Skeletal muscle satellite cell (primary cell): ENCODE results near the gene CCL1.

Experiments
- H3K27me3 ChIP-seq: 2 replicates; pipeline ENCODE4 v1.7.0; 2013; ENCODE audit warnings: low read length; ENCODE audit not compliant: control insufficient read depth, insufficient read depth
- H3K36me3 ChIP-seq: 2 replicates; pipeline ENCODE4 v1.7.0; 2013; ENCODE audit warnings: mild to moderate bottlenecking, control low read depth, low read length; ENCODE audit not compliant: insufficient read depth
- H3K4me1 ChIP-seq: 2 replicates; pipeline ENCODE4 v1.7.0; 2013; ENCODE audit warnings: low read length; ENCODE audit not compliant: control insufficient read depth, insufficient read depth
- H3K4me2 ChIP-seq: 2 replicates; pipeline ENCODE4 v1.7.0; 2013; ENCODE audit warnings: mild to moderate bottlenecking, low read length
- H3K4me3 ChIP-seq: 2 replicates; pipeline ENCODE4 v1.7.0; 2013; ENCODE audit warnings: low read length
- H3K9ac ChIP-seq: 2 replicates; pipeline ENCODE4 v1.7.0; 2013; ENCODE audit warnings: mild to moderate bottlenecking, low read depth, low read length, moderate library complexity
- H3K9me3 ChIP-seq: replicated peaks from 2 replicates; pipeline ENCODE4 v1.7.0; 2013; ENCODE audit warnings: mild to moderate bottlenecking, control low read depth, low read length

Gene CCL1

GRCh38 chr17:34397265-34397664, 34.2 kb upstream of the CCL1 start:
- Histone ChIP-seq H3K4me1 (no peaks in the 10 kb centered on the region), H3K27me3 (no peaks in the 10 kb centered on the region), H3K4me3 (no peak overlapping the region), H3K36me3 (no peaks in the 10 kb centered on the region), H3K9ac (no peak overlapping the region), H3K4me2 (no peak overlapping the region), H3K9me3 (no peaks in the 10 kb centered on the region)

GRCh38 chr17:34393401-34393800, 30.4 kb upstream of the CCL1 start:
- no peak overlapping the region for H3K9ac ChIP-seq
- H3K4me2 ChIP-seq: no peak overlapping the region
- no peaks in the 10 kb centered on the region for H3K4me1 ChIP-seq
- no peaks in the 10 kb centered on the region for H3K27me3 ChIP-seq
- no peak overlapping the region for H3K4me3 ChIP-seq
- H3K9me3 ChIP-seq: no peaks in the 10 kb centered on the region
- H3K36me3 ChIP-seq: no peaks in the 10 kb centered on the region

- H3K27me3 ChIP-seq: no peaks in the 10 kb centered on the region
- H3K9me3 ChIP-seq: no peaks in the 10 kb centered on the region
- peaks cover 7% of the 10 kb centered on the region for H3K4me1 ChIP-seq
- H3K36me3 ChIP-seq: no peaks in the 10 kb centered on the region
- H3K9ac ChIP-seq: no peak overlapping the region
- no peak overlapping the region for H3K4me3 ChIP-seq
- H3K4me2 ChIP-seq: no peak overlapping the region
Observed at GRCh38 chr17:34391241-34391640, 28.2 kb upstream of the CCL1 start.

- H3K9ac ChIP-seq: no peak overlapping the region
- H3K27me3 ChIP-seq: no peaks in the 10 kb centered on the region
- no peaks in the 10 kb centered on the region for H3K36me3 ChIP-seq
- H3K4me3 ChIP-seq: no peak overlapping the region
- peaks cover 7% of the 10 kb centered on the region for H3K4me1 ChIP-seq
- H3K4me2 ChIP-seq: no peak overlapping the region
- H3K9me3 ChIP-seq: no peaks in the 10 kb centered on the region
Observed at GRCh38 chr17:34390649-34391048, 27.6 kb upstream of the CCL1 start.

- H3K9me3 ChIP-seq: no peaks in the 10 kb centered on the region
- H3K4me1 ChIP-seq: peaks cover 7% of the 10 kb centered on the region
- no peaks in the 10 kb centered on the region for H3K36me3 ChIP-seq
- no peak overlapping the region for H3K4me2 ChIP-seq
- no peaks in the 10 kb centered on the region for H3K27me3 ChIP-seq
- H3K4me3 ChIP-seq: no peak overlapping the region
- no peak overlapping the region for H3K9ac ChIP-seq
Observed at GRCh38 chr17:34389126-34389750, 26.2 kb upstream of the CCL1 start.

- no peaks in the 10 kb centered on the region for H3K27me3 ChIP-seq
- H3K9me3 ChIP-seq: no peaks in the 10 kb centered on the region
- H3K9ac ChIP-seq: no peak overlapping the region
- no peak overlapping the region for H3K4me3 ChIP-seq
- peaks cover 7% of the 10 kb centered on the region for H3K4me1 ChIP-seq
- H3K36me3 ChIP-seq: no peaks in the 10 kb centered on the region
- H3K4me2 ChIP-seq: no peak overlapping the region
Observed at GRCh38 chr17:34387566-34387965, 24.5 kb upstream of the CCL1 start.

- Histone ChIP-seq H3K27me3 (no peaks in the 10 kb centered on the region), H3K9ac (no peak overlapping the region), H3K36me3 (no peaks in the 10 kb centered on the region), H3K4me3 (no peak overlapping the region), H3K4me2 (no peak overlapping the region), H3K9me3 (no peaks in the 10 kb centered on the region), H3K4me1 (peaks cover 7% of the 10 kb centered on the region)
Observed at GRCh38 chr17:34386697-34387550, 23.9 kb upstream of the CCL1 start.

- Histone ChIP-seq H3K9ac (no peak overlapping the region), H3K4me2 (no peak overlapping the region), H3K36me3 (no peaks in the 10 kb centered on the region), H3K27me3 (no peaks in the 10 kb centered on the region), H3K4me1 (peaks cover 7% of the 10 kb centered on the region), H3K4me3 (no peak overlapping the region), H3K9me3 (no peaks in the 10 kb centered on the region)
Observed at GRCh38 chr17:34386343-34386696, 23.3 kb upstream of the CCL1 start.

GRCh38 chr17:34384822-34385605, 22.0 kb upstream of the CCL1 start:
- no peak overlapping the region for H3K4me3 ChIP-seq
- no peaks in the 10 kb centered on the region for H3K27me3 ChIP-seq
- peaks cover 7% of the 10 kb centered on the region for H3K4me1 ChIP-seq
- no peak overlapping the region for H3K4me2 ChIP-seq
- no peaks in the 10 kb centered on the region for H3K36me3 ChIP-seq
- no peak overlapping the region for H3K9ac ChIP-seq
- H3K9me3 ChIP-seq: no peaks in the 10 kb centered on the region

GRCh38 chr17:34384271-34384670, 21.2 kb upstream of the CCL1 start:
- Histone ChIP-seq H3K36me3 (no peaks in the 10 kb centered on the region), H3K4me1 (peaks cover 7% of the 10 kb centered on the region), H3K4me3 (no peak overlapping the region), H3K9ac (no peak overlapping the region), H3K4me2 (no peak overlapping the region), H3K27me3 (no peaks in the 10 kb centered on the region), H3K9me3 (no peaks in the 10 kb centered on the region)

GRCh38 chr17:34383216-34383615, 20.2 kb upstream of the CCL1 start:
- Histone ChIP-seq H3K36me3 (no peaks in the 10 kb centered on the region), H3K9ac (no peak overlapping the region), H3K9me3 (no peaks in the 10 kb centered on the region), H3K4me3 (no peak overlapping the region), H3K27me3 (no peaks in the 10 kb centered on the region), H3K4me1 (peaks cover 7% of the 10 kb centered on the region), H3K4me2 (no peak overlapping the region)
